Measurements from ENCODE around the gene SLC38A2. TPM values are rescaled to one million over a fixed set of nuclear protein-coding genes. Genes with fewer than 3 reads are reported as not detected.
A peak's percentile ranks its signal among the peaks of the same experiment; 100 is the strongest.
"Not testable (repeated sequence)": the region's sequence is repeated elsewhere in the genome, so short reads cannot be mapped to it uniquely, and the experiment has no call there.

Gene SLC38A2
- total RNA-seq, 4 donors from 2014 or later, result 242 to 468 (median 286) TPM

DNA sequence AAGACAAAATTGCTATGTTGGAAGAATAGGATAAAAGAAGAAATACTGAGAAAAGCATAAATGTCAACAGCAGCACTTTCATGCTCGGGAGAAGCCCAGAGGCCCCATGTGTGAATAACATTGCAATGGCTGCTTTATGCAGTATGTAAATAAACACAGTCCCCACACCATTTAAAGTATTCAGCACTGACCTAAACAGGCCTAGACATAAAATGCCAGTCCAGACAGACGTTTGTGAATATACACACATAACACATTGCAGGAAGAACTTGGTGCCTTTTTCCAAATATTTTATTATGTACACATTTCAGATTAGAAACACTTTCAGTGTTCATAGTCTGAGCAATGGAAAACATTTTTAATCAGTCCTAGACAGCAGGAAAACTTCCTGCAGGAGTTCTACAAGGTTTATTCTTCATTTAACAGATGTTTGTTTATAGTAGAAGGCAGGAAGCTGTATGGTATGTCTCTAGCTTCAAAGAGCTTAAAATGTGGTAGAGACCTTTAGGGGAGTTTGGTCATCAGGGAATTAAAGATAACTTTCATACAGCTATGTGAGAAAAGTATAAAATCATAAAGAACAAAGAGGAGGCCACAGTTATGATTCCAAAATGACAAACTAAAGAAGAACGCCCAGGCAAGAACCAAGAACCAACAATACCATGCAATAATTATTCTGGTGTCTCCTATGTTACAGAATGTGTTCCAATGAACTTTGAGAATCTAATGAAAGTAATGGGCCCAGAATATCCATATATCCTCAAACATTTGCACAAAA, 30.6 kb upstream of the SLC38A2 start:
- H3K27ac ChIP-seq, result peak overlapping the region in 3 of 4 donors; percentile 45 to 61 (median 53)
- DNase-seq, result no peak
- no peaks in the 10 kb centered on the region for H3K36me3 ChIP-seq
- no peaks in the 10 kb centered on the region for H3K27me3 ChIP-seq
- peaks cover 12 to 36% (median 19%) of the 10 kb centered on the region in 3 donors for H3K4me1 ChIP-seq
- no peak overlapping the region for H3K4me3 ChIP-seq
- no peaks in the 10 kb centered on the region for H3K9me3 ChIP-seq
- WGBS, 2 donors, result 36 to 47% methylated on average over 3 of the region's 3 CpGs
- intact Hi-C loops (cut with DNase I), result no loop called here
- TF ChIP-seq, protein P1, sequence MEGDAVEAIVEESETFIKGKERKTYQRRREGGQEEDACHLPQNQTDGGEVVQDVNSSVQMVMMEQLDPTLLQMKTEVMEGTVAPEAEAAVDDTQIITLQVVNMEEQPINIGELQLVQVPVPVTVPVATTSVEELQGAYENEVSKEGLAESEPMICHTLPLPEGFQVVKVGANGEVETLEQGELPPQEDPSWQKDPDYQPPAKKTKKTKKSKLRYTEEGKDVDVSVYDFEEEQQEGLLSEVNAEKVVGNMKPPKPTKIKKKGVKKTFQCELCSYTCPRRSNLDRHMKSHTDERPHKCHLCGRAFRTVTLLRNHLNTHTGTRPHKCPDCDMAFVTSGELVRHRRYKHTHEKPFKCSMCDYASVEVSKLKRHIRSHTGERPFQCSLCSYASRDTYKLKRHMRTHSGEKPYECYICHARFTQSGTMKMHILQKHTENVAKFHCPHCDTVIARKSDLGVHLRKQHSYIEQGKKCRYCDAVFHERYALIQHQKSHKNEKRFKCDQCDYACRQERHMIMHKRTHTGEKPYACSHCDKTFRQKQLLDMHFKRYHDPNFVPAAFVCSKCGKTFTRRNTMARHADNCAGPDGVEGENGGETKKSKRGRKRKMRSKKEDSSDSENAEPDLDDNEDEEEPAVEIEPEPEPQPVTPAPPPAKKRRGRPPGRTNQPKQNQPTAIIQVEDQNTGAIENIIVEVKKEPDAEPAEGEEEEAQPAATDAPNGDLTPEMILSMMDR (IDR thresholded peaks at IDR 0.05), result no peak

DNA sequence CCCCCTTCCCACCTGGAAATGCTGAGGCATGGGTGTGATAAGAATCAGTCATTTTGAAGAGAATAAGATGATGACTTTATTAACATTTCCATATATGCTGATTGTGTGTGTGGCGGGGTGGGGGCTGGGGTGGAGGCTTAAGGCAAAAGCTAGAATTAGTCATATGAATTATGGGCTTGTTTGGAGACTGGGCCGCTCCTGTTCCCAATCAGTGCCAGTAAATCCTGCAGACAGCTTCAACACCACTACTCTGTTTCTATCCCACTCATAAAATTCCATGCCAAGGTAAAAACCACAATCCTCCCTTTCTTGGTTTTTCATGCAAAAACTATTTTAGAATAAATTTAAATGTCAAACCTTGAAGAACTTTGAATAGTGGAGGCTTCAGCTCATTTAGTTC, 29.9 kb upstream of the SLC38A2 start:
- H3K9me3 ChIP-seq, result no peaks in the 10 kb centered on the region
- no peaks in the 10 kb centered on the region for H3K27me3 ChIP-seq
- H3K27ac ChIP-seq, result peak overlapping the region in 3 of 4 donors; percentile 45 to 55 (median 53)
- H3K36me3 ChIP-seq, result no peaks in the 10 kb centered on the region
- TF ChIP-seq, protein P1 (IDR thresholded peaks at IDR 0.05), result no peak
- TF ChIP-seq POLR2A (IDR thresholded peaks at IDR 0.05), result no peak
- intact Hi-C loops (cut with DNase I), result no loop called here
- DNase-seq, result no peak
- H3K4me3 ChIP-seq, result no peak overlapping the region
- peaks cover 12 to 36% (median 19%) of the 10 kb centered on the region in 3 donors for H3K4me1 ChIP-seq
- WGBS, 2 donors, result 28 to 32% methylated on average over 2 of the region's 2 CpGs

DNA sequence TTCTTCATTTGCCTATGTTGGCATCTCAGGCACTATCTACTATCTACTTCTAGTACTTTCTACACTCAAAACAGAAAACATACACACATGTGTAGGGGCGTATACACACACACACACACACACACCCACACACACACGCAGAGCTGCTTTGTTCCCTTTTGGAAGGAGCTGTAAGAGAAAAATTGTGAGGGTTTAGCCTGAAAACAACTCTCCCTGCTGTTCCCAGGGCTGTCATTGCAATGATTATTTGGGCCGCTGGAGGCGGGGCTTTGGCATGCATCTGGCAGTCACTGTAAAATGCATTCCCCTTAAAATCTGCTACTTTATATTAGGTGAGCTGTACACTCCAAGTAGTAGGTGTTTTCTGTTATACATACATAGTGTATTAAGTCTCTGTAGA, 29.1 kb upstream of the SLC38A2 start:
- peaks cover 12 to 36% (median 19%) of the 10 kb centered on the region in 3 donors for H3K4me1 ChIP-seq
- 32% methylated on average over 4 of the region's 4 CpGs for whole genome bisulfite sequencing, 2 donors
- no peaks in the 10 kb centered on the region for H3K36me3 ChIP-seq
- intact Hi-C loops (cut with DNase I), result no loop called here
- H3K27ac ChIP-seq, result peak overlapping the region in 3 of 4 donors; percentile 2 to 53 (median 31)
- no peak for TF ChIP-seq POLR2A (IDR thresholded peaks at IDR 0.05)
- TF ChIP-seq, protein P1 (IDR thresholded peaks at IDR 0.05), result peak in 4 of 6 experiments; percentile 25 to 51 (median 40)
- H3K4me3 ChIP-seq, result no peak overlapping the region
- DNase-seq, result no peak
- no peaks in the 10 kb centered on the region for H3K9me3 ChIP-seq
- H3K27me3 ChIP-seq, result no peaks in the 10 kb centered on the region

DNA sequence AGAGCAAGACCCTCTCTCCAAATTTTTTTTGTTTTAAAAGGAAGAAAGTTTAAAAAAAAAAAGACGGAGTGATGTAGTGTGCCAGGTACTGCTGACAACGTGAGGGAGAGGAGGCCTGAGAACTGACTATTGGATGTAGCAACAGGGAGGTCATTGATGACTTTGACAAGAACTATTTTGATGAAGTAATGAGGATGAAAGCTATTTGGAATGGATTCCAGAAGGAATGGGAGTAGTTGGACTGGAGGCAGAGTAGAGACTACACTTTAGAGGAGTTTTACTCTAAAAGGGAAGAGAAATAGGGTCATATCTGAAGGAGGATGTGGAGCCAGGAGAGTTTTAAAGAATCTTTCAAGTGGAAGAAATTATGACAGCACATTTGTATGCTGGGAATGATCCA, 27.8 kb upstream of the SLC38A2 start:
- 83 to 86% methylated on average over 2 of the region's 2 CpGs for WGBS, 2 donors
- intact Hi-C loops (cut with DNase I), result no loop called here

DNA sequence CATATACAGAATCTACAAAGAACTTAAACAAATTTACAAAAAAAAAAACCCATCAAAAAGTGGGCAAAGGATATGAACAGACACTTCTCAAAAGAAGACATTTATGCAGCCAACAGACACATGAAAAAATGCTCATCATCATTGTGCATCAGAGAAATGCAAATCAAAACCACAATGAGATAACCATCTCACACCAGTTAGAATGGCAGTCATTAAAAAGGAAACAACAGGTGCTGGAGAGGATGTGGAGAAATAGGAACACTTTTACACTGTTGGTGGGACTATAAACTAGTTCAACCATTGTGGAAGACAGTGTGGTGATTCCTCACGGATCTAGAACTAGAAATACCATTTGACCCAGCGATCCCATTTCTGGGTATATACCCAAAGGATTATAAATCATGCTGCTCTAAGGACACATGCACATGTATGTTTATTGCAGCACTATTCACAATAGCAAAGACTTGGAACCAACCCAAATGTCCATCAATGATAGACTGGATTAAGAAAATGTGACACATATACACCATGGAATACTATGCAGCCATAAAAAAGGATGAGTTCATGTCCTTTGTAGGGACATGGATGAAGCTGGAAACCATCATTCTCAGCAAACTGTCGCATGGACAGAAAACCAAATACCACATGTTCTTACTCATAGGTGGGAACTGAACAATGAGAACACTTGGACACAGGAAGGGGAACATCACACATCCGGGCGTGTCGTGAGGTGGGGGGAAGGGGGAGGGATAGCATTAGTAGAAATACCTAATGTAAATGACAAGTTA, 27.1 kb upstream of the SLC38A2 start:
- DNase-seq; H3K27me3 ChIP-seq; H3K9me3 ChIP-seq; intact Hi-C loops (cut with DNase I); H3K4me3 ChIP-seq; H3K27ac ChIP-seq; H3K36me3 ChIP-seq: not testable (repeated sequence)
- 85 to 88% methylated on average over 6 of the region's 6 CpGs for WGBS, 2 donors
- H3K4me1 ChIP-seq, result peaks cover 12 to 36% (median 19%) of the 10 kb centered on the region in 3 donors

More for the DNA sequence above, 27.8 kb upstream of the SLC38A2 start:
- Histone ChIP-seq H3K27ac (no peak overlapping the region), H3K9me3 (no peaks in the 10 kb centered on the region), H3K4me1 (peaks cover 12 to 36% (median 19%) of the 10 kb centered on the region in 3 donors), H3K36me3 (no peaks in the 10 kb centered on the region), H3K27me3 (no peaks in the 10 kb centered on the region), H3K4me3 (no peak overlapping the region)
- no peak for DNase-seq
- no peak for TF ChIP-seq POLR2A (IDR thresholded peaks at IDR 0.05)
- TF ChIP-seq, protein P1 (IDR thresholded peaks at IDR 0.05), result no peak

Measured in esophagus squamous epithelium (tissue), 5 donors.